Astrocyte (in vitro differentiated cells and primary cell): ENCODE data around the gene PLAAT4. TPM values are rescaled to one million over a fixed set of nuclear protein-coding genes. Genes with fewer than 3 reads are reported as not detected.

Experiments
- DNase-seq: peaks from one replicate; pipeline ENCODE4 v3.0.0-alpha.2; 2010; ENCODE audit warnings: low read depth
- FAIRE-seq: peaks from 2 replicates; lab custom pipeline; 2011; peaks lifted over from hg19 to GRCh38; lab: Jason Lieb, UNC
- H2AFZ ChIP-seq: 2 replicates; pipeline ENCODE4 v1.6.0; 2012; ENCODE audit warnings: low read depth, low read length, inconsistent platforms
- H3K27ac ChIP-seq: 2 replicates; pipeline ENCODE4 v1.5.1; 2011; ENCODE audit warnings: low read depth, low read length, inconsistent platforms
- H3K27me3 ChIP-seq: 2 replicates; pipeline ENCODE4 v1.6.0; 2011; ENCODE audit warnings: low read length, inconsistent platforms; ENCODE audit not compliant: insufficient read depth
- H3K36me3 ChIP-seq: 2 replicates; pipeline ENCODE4 v1.5.1; 2011; ENCODE audit warnings: low read length, inconsistent platforms; ENCODE audit not compliant: insufficient read depth
- H3K4me1 ChIP-seq: 2 replicates; pipeline ENCODE4 v1.5.1; 2011; ENCODE audit warnings: low read length, inconsistent platforms; ENCODE audit not compliant: insufficient read depth
- H3K4me2 ChIP-seq: 2 replicates; pipeline ENCODE4 v1.6.0; 2012; ENCODE audit warnings: low read length, inconsistent platforms
- H3K4me3 ChIP-seq: 2 replicates; pipeline ENCODE4 v1.5.1; 2011; ENCODE audit warnings: low read depth, mild to moderate bottlenecking, low read length, inconsistent platforms; ENCODE audit not compliant: insufficient read depth
- H3K79me2 ChIP-seq: 2 replicates; pipeline ENCODE4 v1.6.0; 2012; ENCODE audit warnings: mild to moderate bottlenecking, low read length, inconsistent platforms; ENCODE audit not compliant: insufficient read depth
- H3K9ac ChIP-seq: 2 replicates; pipeline ENCODE4 v1.6.0; 2012; ENCODE audit warnings: mild to moderate bottlenecking, low read length, inconsistent platforms
- H3K9me3 ChIP-seq: 2 replicates; pipeline ENCODE4 v1.5.1; 2012; ENCODE audit warnings: low read depth, mild to moderate bottlenecking, low read length, inconsistent platforms; ENCODE audit not compliant: insufficient read depth
- H4K20me1 ChIP-seq: 2 replicates; pipeline ENCODE4 v1.6.0; 2012; ENCODE audit warnings: low read length, inconsistent platforms; ENCODE audit not compliant: insufficient read depth
- H3K27ac Mint-ChIP-seq: one replicate; pipeline ENCODE4 v1.8.0; 2021; ENCODE audit warnings: mild to moderate bottlenecking, mixed read lengths; ENCODE audit not compliant: unreplicated experiment
- H3K27me3 Mint-ChIP-seq: one replicate; pipeline ENCODE4 v1.8.0; 2021; ENCODE audit warnings: low read depth, mixed read lengths; ENCODE audit not compliant: unreplicated experiment
- H3K36me3 Mint-ChIP-seq: one replicate; pipeline ENCODE4 v1.8.0; 2021; ENCODE audit warnings: low read depth, mixed read lengths; ENCODE audit not compliant: unreplicated experiment
- H3K4me1 Mint-ChIP-seq: one replicate; pipeline ENCODE4 v1.8.0; 2021; ENCODE audit warnings: low read depth, mixed read lengths; ENCODE audit not compliant: unreplicated experiment
- H3K4me3 Mint-ChIP-seq: one replicate; pipeline ENCODE4 v1.8.0; 2021; ENCODE audit warnings: mild to moderate bottlenecking, moderate library complexity, mixed read lengths; ENCODE audit not compliant: unreplicated experiment
- H3K9me3 Mint-ChIP-seq: one replicate; pipeline ENCODE4 v1.8.0; 2021; ENCODE audit warnings: mild to moderate bottlenecking, mixed read lengths; ENCODE audit not compliant: unreplicated experiment
- EZH2 ChIP-seq: IDR thresholded peaks from 2 replicates; pipeline ENCODE4 v1.6.1; 2012; ENCODE audit warnings: mild to moderate bottlenecking, low read length, inconsistent platforms; ENCODE audit not compliant: insufficient read depth
- total RNA-seq: library from RNA; stranded (reverse); gene quantifications from 2 replicates; pipeline ENCODE4 v1.2.1, GENCODE V29; 2021
- TF ChIP-seq, protein P1 (sequence below): IDR thresholded peaks from 2 replicates; pipeline ENCODE4 v1.5.1; 2011; ENCODE audit warnings: low read depth, mild to moderate bottlenecking, inconsistent platforms, low read length, moderate library complexity; ENCODE audit not compliant: insufficient read depth

Gene PLAAT4
- total RNA-seq, 1 donor from 2014 or later = 4.9 TPM

- DNase-seq (peak; percentile 88), FAIRE-seq (no peak)
- H3K9ac ChIP-seq = no peak overlapping the region
- peaks cover 40% of the 10 kb centered on the region for H3K27me3 ChIP-seq
- no peaks in the 10 kb centered on the region for H3K79me2 ChIP-seq
- H3K27me3 Mint-ChIP-seq = peaks cover 2% of the 10 kb centered on the region
- H3K36me3 ChIP-seq = no peaks in the 10 kb centered on the region
- no peak overlapping the region for H3K27ac ChIP-seq
- peaks cover 24% of the 10 kb centered on the region for H3K4me1 Mint-ChIP-seq
- peak overlapping the region; percentile 84 for H3K4me3 Mint-ChIP-seq
- peaks cover 3% of the 10 kb centered on the region for H3K9me3 ChIP-seq
- peaks cover 17% of the 10 kb centered on the region for H3K4me1 ChIP-seq
- no peaks in the 10 kb centered on the region for H4K20me1 ChIP-seq
- H3K9me3 Mint-ChIP-seq = peaks cover 8% of the 10 kb centered on the region
- H3K27ac Mint-ChIP-seq = no peak overlapping the region
- no peaks in the 10 kb centered on the region for H3K36me3 Mint-ChIP-seq
- no peak overlapping the region for H2AFZ ChIP-seq
- H3K4me3 ChIP-seq = peak overlapping the region; percentile 46
- TF ChIP-seq, protein P1, sequence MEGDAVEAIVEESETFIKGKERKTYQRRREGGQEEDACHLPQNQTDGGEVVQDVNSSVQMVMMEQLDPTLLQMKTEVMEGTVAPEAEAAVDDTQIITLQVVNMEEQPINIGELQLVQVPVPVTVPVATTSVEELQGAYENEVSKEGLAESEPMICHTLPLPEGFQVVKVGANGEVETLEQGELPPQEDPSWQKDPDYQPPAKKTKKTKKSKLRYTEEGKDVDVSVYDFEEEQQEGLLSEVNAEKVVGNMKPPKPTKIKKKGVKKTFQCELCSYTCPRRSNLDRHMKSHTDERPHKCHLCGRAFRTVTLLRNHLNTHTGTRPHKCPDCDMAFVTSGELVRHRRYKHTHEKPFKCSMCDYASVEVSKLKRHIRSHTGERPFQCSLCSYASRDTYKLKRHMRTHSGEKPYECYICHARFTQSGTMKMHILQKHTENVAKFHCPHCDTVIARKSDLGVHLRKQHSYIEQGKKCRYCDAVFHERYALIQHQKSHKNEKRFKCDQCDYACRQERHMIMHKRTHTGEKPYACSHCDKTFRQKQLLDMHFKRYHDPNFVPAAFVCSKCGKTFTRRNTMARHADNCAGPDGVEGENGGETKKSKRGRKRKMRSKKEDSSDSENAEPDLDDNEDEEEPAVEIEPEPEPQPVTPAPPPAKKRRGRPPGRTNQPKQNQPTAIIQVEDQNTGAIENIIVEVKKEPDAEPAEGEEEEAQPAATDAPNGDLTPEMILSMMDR = no peak
- no peak for TF ChIP-seq EZH2
- peak overlapping the region; percentile 86 for H3K4me2 ChIP-seq
Measured at GRCh38 chr11:63491636-63492372, 44.8 kb upstream of the PLAAT4 start.

DNA sequence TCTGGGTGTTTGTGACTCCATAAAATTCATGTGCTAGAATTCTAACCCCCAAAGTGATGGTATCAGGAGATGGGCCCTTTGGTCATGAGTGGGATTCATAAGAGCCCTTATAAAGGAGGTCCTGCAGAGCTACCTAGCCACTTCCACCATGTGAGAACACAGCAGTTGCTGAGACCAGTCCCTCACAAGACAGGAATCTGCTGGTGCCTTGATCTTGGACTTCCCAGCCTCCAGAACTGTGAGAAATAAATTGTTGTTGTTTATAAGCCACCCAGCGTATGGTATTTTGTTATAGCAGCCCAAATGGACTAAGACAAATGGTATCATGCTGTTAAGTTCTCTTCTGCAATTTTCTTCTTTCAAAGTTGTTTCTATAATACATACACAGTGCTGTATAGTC lies 44.2 kb upstream of the PLAAT4 start:
- Histone ChIP-seq H3K4me3 (no peak overlapping the region), H3K27ac (no peak overlapping the region), H3K4me2 (no peak overlapping the region), H3K9ac (no peak overlapping the region), H3K79me2 (no peaks in the 10 kb centered on the region), H2AFZ (no peak overlapping the region), H3K9me3 (peaks cover 3% of the 10 kb centered on the region), H4K20me1 (no peaks in the 10 kb centered on the region), H3K27me3 (peaks cover 40% of the 10 kb centered on the region), H3K4me1 (peaks cover 17% of the 10 kb centered on the region), H3K36me3 (no peaks in the 10 kb centered on the region)
- no peak for DNase-seq
- H3K27ac Mint-ChIP-seq = no peak overlapping the region
- H3K4me3 Mint-ChIP-seq = no peak overlapping the region
- FAIRE-seq = no peak
- no peak for TF ChIP-seq EZH2
- TF ChIP-seq, protein P1 = no peak
- H3K27me3 Mint-ChIP-seq = peaks cover 2% of the 10 kb centered on the region
- H3K36me3 Mint-ChIP-seq = no peaks in the 10 kb centered on the region
- peaks cover 8% of the 10 kb centered on the region for H3K9me3 Mint-ChIP-seq
- H3K4me1 Mint-ChIP-seq = peaks cover 24% of the 10 kb centered on the region

- H3K4me2 ChIP-seq = no peak overlapping the region
- FAIRE-seq (no peak), DNase-seq (no peak)
- no peaks in the 10 kb centered on the region for H3K36me3 ChIP-seq
- H2AFZ ChIP-seq = no peak overlapping the region
- H4K20me1 ChIP-seq = no peaks in the 10 kb centered on the region
- H3K9me3 ChIP-seq = peaks cover 3% of the 10 kb centered on the region
- no peak overlapping the region for H3K27ac ChIP-seq
- peaks cover 17% of the 10 kb centered on the region for H3K4me1 ChIP-seq
- H3K79me2 ChIP-seq = no peaks in the 10 kb centered on the region
- Mint-ChIP-seq H3K4me1 (peaks cover 24% of the 10 kb centered on the region), H3K27ac (no peak overlapping the region), H3K36me3 (no peaks in the 10 kb centered on the region), H3K27me3 (peaks cover 2% of the 10 kb centered on the region), H3K4me3 (no peak overlapping the region), H3K9me3 (peaks cover 8% of the 10 kb centered on the region)
- H3K27me3 ChIP-seq = peaks cover 40% of the 10 kb centered on the region
- no peak overlapping the region for H3K4me3 ChIP-seq
- no peak for TF ChIP-seq EZH2
- TF ChIP-seq, protein P1 = no peak
- H3K9ac ChIP-seq = no peak overlapping the region
Measured at GRCh38 chr11:63493127-63493526, 43.5 kb upstream of the PLAAT4 start.
